PFSK-1 (cell line): Measurements from ENCODE around the gene AVP.

Source experiments
- FOXP2 ChIP-seq: optimal IDR thresholded peaks from 2 replicates; pipeline ENCODE3; 2011; ENCODE audit warnings: borderline replicate concordance, control low read depth, inconsistent platforms; ENCODE audit not compliant: insufficient read depth; ENCODE audit errors: extremely low read length, extremely low read depth
- POLR2AphosphoS5 ChIP-seq: IDR thresholded peaks from 2 replicates; pipeline ENCODE4 v1.6.1; 2012; ENCODE audit warnings: low read depth, mild to moderate bottlenecking, control low read depth, low read length, moderate library complexity
- REST ChIP-seq, 2 experiments: IDR thresholded peaks; 2 replicates each; pipeline versions ENCODE4 v1.6.1 to v1.8.0; 2011 to 2012; ENCODE audit warnings: low read depth in 2 of 2, low read length in 2 of 2, control low read depth in 1 of 2, inconsistent platforms in 1 of 2, mild to moderate bottlenecking in 1 of 2, moderate library complexity in 1 of 2; ENCODE audit not compliant: insufficient read depth in 1 of 2
- SIN3A ChIP-seq: IDR thresholded peaks from 2 replicates; pipeline ENCODE4 v1.6.1; 2012; ENCODE audit warnings: mild to moderate bottlenecking, low read length, moderate library complexity, borderline replicate concordance; ENCODE audit not compliant: insufficient read depth
- TAF1 ChIP-seq: IDR thresholded peaks from 2 replicates; pipeline ENCODE4 v1.6.1; 2012; ENCODE audit warnings: low read length, control low read depth, borderline replicate concordance; ENCODE audit not compliant: insufficient read depth

The AVP gene

GRCh38 chr20:3092611-3093379, 8.3 kb upstream of the AVP start:
- no peak for TF ChIP-seq POLR2AphosphoS5
- TF ChIP-seq TAF1, result no peak
- no peak for TF ChIP-seq FOXP2
- TF ChIP-seq REST (IDR thresholded peaks at IDR 0.05; ENCODE audit: insufficient read depth in 1 of 2, low read depth in 2 of 2, low read length in 2 of 2), result no peak
- no peak for TF ChIP-seq SIN3A

GRCh38 chr20:3090565-3090964, 6.0 kb upstream of the AVP start:
- no peak for TF ChIP-seq REST (IDR thresholded peaks at IDR 0.05; ENCODE audit: insufficient read depth in 1 of 2, low read depth in 2 of 2, low read length in 2 of 2)
- TF ChIP-seq POLR2AphosphoS5, result no peak
- no peak for TF ChIP-seq FOXP2
- no peak for TF ChIP-seq TAF1
- no peak for TF ChIP-seq SIN3A

GRCh38 chr20:3088031-3088430, 3.5 kb upstream of the AVP start:
- no peak for TF ChIP-seq TAF1
- no peak for TF ChIP-seq POLR2AphosphoS5
- no peak for TF ChIP-seq SIN3A
- no peak for TF ChIP-seq REST (IDR thresholded peaks at IDR 0.05; ENCODE audit: insufficient read depth in 1 of 2, low read depth in 2 of 2, low read length in 2 of 2)
- no peak for TF ChIP-seq FOXP2

- TF ChIP-seq TAF1, result no peak
- no peak for TF ChIP-seq POLR2AphosphoS5
- TF ChIP-seq SIN3A, result no peak
These were observed 1.1 kb upstream of the AVP start for GRCh38 chr20:3085571-3086072.

- TF ChIP-seq TAF1 (no peak), FOXP2 (no peak), POLR2AphosphoS5 (no peak), REST (IDR thresholded peaks at IDR 0.05; ENCODE audit: insufficient read depth in 1 of 2, low read depth in 2 of 2, low read length in 2 of 2) (no peak), SIN3A (no peak)
These were observed 449 bp upstream of the AVP start for GRCh38 chr20:3084986-3085360.
